ENCODE measurements around the gene LHX6.
A peak's percentile ranks its signal among the peaks of the same experiment; 100 is the strongest.

LHX6 gene

DNA sequence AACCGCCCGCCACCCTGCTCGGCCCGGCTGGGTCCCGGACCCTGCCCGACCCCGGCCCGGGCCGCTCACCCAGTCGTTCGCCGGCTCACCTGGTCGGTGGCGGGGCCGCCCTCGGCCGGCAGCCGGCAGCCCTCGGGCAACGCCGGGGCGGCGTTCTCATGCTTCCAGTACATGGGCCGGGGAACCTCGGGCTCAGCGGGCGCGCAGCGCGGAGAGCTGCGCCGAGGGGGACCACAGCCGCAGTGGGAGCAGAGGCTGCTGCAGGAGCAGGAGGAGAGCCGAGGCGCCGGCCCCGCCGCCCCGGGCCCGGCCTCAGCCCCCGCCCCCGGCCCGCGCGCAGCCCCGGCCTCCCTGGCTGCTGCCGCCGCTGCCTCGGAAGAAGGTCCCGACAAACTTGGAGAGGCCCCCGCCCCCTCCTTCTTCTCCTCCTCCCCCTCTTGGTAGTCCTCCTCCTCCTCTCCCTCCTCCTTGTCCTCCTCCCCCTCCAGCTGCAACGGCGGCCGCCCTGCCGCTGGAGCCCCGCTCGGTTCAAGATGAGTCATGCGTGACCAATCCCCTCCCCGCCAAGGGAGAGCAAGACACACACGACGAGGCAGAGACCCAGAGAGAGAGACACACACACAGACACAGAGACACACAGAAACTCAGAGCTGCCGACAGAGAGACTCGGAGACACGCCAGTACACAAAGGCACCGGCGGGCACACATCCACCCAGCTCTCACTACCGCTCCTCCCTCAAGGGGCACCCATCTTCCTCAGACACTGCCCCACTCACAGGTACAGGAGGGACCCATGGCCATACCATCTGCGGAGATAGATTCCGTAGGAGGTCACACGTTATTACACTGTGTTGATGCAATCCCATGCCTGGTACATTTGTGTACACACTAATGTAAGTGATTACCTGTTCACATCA is at the start of gene LHX6:
Gene LHX6, minus strand, starts transcription at position 390 of the 917 bp plus-strand sequence. Its CDS starts 217 bp downstream, at position 173.
- DNase-seq (ENCODE audit: low read depth, low spot score), result no peak

DNA sequence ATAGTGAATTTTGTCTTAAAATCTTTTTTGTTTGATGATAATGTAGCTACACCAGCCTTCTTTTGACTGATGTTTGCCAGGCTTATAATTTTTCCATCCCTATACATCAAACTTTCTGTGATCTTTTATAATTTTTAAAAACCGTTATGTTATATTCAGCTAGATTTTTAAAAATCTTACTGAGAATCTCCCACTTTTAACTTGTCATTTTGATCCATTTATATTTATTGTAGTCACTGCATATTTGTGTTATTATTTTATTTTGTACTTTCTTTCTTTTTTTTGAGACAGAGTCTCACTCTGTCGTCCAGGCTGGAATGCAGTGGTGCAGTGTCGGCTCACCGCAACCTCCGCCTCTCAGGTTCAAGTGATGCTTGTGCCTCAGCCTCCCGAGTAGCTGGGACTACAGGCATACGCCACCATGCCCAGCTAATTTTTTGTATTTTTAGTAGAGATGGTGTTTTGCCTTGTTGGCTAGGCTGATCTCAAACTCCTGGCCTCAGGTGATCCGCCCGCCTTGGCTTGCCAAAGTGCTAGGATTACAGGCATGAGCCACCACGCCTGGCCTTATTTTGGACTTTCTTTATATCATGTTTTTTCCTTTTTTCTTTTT is 48.6 kb upstream of the LHX6 start:
- DNase-seq (ENCODE audit: low read depth, low spot score), result no peak

DNA sequence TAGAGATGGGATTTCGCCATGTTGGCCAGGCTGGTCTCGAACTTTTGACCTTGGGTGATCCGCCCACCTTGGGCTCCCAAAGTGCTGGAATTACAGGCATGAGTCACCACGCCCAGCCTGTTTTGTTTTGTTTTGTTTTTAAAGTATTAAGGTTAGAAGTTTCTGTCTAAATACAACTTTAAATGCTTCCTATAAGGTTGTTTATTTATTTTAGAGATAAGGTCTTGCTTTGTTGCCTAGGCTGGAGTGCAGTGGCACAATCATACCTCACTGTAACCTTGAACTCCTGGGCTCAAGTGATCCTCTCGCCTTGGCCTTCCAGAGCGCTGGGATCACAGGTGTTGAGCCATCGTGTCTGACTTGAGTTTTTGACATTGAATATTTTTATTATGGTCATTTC is 47.3 kb upstream of the LHX6 start:
- no peak for DNase-seq (ENCODE audit: low read depth, low spot score)

DNA sequence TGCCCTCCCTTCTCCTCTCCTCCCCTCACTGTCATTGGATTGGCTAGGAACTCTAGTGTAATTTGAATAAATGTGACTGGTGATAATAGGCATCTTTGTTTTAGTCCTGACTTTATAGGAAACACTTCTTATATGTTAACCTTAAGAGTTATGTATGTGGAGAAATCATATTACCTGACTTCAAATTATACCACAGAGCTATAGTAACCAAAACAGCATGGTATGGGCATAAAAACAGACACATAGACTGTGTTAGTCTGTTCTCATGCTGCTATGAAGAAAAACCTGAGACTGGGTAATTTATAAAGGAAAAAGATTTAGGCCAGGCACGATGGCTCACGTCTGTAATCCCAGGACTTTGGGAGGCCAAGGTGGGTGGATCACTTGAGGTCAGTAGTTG is 45.3 kb upstream of the LHX6 start:
- no peak for DNase-seq (ENCODE audit: low read depth, low spot score)

DNA sequence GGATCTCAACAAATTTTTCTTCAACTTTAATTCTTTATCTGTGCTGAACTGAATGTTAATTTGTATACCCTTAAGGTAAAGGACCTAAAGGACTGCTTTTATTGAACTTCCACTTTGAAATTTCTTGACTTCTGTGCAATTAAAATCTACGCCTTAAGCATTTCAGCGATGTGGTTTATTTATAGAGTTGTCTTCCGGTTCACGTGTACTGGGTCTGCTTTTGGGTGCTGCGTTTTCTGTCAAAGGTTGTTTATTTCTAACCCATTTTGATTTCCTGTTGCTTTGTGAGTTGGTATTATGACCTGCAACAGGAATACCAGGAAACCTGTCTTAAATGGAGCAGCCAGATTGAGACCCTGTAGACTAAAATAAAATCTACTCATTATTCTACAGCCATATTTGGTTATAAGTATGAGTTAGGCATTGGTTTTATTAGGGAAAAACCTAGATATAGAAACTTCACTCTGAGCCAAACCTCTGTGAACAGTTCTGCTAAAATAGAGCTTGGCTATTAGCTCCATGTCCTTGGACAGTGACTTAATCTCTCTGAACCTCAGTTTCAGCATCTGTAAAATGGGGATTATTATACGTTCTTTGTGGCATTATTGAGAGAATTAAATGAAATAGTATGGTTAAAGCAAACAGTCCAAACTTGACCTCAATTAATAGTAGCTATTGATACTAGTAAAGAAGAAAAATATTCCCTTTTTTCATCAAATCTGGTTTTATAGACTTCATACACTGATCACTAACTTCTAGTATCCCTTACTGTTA is 39.5 kb upstream of the LHX6 start:
- no peak for DNase-seq (ENCODE audit: low read depth, low spot score)

DNA sequence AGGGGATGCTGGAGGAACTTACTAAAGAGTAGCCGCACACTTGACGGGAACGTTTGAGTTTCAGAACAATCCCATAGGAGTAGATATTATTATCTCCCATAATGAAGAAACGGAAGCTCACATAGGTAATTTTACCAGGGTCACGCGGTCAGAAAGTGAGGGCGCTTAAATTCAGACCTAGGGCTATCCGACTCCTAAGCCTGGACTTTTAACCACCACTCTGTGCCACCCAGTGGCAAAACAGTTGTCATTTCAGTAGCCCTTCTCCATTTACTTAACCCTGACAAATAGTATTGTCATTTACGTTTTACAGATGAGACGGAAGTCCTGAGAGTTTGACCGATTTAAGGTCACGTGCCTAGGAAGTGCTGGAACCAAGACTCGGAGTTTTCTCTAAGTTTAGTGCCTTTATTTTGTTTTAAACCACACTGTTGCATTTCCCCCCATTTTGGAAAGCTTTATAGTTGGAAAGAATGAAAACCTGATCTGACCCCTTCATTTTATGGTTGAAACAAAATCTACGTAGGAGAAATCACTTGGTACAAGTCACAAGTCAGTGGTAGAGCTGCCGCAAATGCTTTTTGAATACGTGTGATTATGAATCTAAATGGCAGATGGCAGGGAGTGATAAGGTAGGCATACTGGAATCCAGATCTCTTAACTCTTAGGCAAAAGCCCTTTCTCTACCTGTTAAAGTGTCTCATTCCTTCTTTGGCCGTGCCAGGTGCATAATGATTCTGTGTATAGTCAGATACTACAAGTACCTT is 36.6 kb upstream of the LHX6 start:
- DNase-seq (ENCODE audit: low read depth, low spot score), result no peak

DNA sequence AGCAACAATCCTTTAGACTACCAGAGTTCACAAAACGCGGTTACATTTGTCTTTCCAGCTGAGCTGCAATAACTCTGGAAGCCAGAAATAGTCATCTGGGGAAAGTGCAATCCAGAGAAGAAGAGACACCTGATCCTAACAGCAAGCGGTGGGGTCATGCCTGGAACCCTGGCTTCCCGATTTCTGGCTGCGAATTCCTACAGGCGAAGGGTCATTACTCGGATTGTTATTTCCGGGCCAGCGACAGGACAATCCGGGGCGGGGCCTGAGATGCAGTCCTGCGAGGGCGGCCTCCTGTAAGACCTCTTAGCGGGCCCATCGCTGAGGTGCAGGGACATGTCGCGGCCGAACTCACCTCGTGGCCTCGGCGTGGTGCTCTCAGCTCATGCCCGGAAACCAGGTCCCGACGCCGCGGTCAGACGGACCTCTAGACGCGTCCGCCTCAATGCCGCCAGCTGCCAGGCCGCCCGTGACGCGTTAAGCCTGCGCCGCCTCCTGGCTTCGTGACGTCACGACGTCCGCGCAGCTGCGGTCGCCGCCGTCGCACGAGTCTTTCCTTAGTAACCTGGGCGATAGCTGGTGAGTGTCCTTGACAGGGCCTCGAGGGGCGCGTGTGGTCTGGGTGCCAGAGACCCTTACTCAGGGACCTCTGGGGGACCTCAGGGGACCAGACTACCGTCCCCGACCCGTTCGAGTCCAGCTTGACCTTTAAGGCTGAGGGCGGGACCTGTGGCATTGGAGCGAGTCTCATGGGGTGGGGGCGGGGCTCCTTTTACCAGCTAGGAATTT is 35.8 kb upstream of the LHX6 start, which contains the start of the genes MRRF and RBM18:
Gene MRRF, plus strand, starts transcription at position 523 of the 789 bp plus-strand sequence. CDS start 6,010 bp downstream, outside the sequence.
Gene RBM18, minus strand, starts transcription at position 481 of the 789 bp plus-strand sequence. CDS start 3,348 bp downstream, outside the sequence.
- DNase-seq (ENCODE audit: low read depth, low spot score), result peak; percentile 72

DNA sequence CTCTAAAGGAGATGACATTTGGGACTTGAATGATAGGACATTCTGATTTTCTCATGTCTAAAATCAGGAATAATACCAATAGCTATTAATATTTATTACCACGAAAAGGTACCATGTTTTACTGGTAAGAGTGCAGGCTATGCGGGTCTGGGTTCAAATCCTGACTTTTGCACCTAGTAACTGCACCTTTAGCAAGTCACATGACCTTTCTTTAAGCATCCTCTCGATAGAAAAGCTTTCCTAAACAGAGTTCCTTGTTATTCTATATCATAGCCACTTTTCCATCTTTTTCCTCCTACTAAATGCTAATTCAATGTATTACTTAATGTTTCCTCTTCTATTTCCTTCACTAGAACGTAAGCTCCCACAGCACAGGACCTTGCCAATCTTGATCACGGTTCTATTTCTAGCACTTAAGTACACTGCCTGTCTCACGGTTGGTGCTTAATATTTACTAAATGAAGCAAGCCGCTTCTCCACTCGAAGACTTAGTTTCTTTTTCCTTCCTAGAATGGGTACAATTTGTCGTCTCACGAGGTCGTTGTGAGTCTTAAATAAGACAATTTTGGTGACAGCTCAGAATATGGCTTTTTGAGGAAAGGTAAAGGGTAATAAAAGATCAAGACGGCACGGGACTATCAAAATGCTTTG is 35.1 kb upstream of the LHX6 start:
- DNase-seq (ENCODE audit: low read depth, low spot score), result no peak

DNA sequence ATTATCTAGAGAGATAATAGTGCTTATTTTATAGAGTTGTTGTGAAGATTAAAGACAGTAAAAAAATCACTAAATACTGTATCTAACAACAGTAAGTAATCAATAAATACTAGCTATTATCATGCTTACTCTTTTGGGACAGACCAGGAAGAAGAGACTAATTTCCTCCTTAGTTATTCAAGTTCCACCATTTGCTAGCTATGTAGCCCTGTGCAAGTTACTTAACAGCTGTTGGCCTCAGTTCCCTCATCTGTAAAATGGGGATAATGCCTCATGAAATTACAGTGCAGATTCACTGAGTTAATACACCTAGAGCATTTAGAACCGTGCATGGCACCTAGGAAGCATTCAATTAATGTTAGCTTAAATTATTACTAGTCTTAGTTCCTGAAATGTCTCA is 33.3 kb upstream of the LHX6 start:
- no peak for DNase-seq (ENCODE audit: low read depth, low spot score)

DNA sequence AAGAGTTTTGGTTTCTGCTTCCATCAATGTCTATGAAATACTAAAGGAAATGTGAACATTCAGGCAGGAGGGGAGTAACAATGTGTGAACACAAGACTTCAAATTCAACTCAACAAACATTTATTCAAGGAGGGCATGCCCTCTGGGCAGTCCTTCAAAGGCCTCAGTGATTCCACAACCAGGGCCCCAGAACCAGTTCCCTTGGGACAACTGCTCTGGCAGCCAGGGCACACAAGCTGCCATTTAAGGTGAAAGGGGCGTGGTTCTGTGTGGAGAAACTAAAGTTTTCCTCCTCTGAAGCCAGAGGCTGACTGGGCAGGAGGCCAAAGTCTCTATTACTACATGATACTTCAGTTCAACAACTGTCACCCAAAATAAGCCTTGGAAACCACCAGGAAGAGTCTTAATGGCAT is 32.7 kb upstream of the LHX6 start:
- DNase-seq (ENCODE audit: low read depth, low spot score), result no peak

DNA sequence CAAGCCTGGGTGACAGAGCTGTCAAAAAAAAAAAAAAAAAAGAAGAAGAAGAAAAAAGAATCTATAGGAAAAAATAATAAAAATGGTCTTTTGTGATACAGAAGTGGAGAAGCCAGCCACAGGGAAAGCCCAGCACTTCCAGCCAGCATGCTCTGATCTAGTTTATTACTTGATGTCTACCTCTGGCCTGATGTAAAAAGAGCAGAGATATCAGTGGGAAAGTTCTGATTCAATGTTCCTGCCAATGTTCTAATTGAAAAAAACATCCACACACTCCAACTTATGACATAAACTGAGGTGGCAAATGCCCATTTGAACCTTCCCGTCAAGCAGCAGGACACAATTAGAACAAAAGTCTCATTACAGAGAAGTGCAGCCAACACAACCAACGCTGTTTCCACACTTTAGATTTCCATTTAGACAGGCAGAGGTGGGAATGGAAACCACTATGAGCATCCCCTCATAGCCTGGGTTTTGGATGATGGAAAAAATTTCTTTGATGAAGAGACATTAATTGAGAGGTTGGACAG is 30.2 kb upstream of the LHX6 start:
- no peak for DNase-seq (ENCODE audit: low read depth, low spot score)

DNA sequence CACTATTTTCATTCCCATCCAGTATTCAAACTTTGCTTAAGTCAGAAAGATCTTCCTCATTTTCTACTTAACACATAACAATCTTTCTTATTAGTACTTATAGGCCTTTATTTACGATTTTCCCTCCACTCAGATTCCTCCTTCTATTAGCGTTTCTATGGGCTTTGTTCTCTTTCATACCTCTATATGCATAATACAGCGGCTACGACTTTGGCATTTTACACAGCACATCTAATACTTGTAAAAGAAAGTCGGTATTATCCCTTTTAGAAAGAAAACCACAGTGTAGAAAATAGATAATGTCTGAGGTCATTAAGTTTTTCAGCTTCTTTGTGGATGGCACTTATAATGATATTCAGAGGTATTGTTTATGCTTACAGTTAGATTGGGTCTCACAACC is 27.4 kb upstream of the LHX6 start:
- no peak for DNase-seq (ENCODE audit: low read depth, low spot score)

DNA sequence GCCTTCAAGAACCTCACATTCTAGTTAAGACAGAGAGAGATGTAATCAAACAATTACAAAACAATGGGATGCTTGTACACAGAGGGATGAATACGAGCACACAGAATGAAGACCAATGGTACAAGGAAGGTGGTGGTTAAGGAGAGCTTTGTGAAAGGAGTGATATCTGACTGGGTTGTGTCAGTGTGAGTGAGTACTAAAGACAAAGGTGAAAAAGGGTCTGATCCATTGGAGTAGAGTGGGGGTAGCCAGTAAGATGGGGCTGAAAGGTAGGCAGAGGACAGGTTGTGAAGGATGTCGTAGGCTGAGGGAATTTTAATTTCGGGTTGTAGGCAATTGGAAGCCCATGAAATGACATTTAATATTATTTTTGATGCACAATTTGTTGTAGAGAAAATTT is 26.0 kb upstream of the LHX6 start:
- DNase-seq (ENCODE audit: low read depth, low spot score), result no peak

DNA sequence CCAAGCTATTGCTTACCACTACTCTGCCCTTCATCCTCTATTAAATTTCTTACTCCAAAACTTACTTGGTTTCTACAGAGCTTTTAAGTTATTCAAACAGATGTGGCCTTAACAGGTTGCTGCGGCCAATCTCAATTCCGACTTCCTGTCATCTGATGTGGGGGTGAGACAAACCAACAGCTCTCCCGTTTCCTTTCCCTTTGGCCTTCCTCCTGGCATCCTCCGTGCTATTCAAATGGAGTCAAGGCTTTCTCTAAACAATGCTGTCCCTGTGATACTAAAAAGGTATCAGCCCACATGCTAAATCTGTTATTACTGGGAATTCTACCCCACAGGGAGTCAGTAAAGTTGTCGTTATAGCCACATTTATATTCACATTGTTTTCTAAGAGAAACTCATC is 24.0 kb upstream of the LHX6 start:
- no peak for DNase-seq (ENCODE audit: low read depth, low spot score)

DNA sequence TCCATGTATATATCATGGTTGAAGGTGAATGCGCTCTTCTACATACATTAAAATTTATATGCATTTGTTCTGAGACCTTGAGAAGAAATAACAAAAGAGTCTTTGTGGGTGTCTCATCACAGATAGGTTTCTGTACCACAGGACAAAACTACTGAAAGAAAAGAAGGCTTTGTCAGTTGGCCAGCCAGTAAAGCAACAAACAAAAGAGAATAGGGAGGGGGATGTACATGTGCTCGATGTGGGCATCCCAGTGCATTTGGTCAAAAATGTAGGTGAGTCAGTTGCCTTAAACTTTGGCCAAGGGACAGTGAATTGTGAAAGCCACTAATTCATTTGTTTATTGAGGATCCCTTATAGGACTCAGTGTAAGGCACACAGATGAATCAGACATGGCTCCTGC is 22.6 kb upstream of the LHX6 start:
- no peak for DNase-seq (ENCODE audit: low read depth, low spot score)

DNA sequence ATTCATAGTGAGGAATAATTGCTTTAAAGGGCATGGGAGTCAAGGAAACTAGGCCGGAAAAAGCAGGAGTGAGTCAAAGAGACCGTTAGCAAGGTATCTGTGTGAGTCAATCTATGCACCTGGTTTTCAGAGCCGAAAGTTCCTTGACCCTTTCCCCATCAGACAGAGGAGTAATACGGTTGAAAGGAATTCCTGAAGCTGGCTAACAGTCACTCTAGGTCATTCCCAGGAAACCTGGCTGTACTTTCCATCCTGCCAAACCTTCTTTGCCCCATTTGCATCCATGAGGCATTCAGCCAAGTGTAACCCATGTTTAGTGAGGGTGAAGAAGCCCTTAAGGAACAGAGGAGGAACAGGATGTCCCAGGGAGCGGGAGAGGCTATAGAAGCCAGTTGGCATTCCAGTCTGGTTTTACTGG is 19.7 kb upstream of the LHX6 start:
- DNase-seq (ENCODE audit: low read depth, low spot score), result no peak

DNA sequence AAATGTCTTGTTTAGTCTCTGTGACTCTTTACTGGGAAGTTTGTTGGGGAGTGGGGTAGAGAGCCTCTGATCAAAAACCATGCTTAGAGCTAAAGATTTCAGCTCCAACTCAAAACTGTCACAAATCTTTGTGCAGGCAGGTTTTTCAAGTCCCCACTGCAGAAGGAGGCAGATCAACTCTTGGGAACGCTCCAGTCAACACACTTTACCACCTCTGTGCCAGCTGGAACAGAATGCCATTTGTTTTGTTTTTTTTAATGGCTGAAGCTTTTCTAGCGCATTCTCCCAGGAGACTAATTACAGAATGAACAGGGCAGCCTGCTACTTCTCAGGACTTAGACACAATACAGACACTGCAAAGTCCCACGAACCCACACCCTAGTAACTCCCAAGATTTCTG is 17.9 kb upstream of the LHX6 start:
- no peak for DNase-seq (ENCODE audit: low read depth, low spot score)

DNA sequence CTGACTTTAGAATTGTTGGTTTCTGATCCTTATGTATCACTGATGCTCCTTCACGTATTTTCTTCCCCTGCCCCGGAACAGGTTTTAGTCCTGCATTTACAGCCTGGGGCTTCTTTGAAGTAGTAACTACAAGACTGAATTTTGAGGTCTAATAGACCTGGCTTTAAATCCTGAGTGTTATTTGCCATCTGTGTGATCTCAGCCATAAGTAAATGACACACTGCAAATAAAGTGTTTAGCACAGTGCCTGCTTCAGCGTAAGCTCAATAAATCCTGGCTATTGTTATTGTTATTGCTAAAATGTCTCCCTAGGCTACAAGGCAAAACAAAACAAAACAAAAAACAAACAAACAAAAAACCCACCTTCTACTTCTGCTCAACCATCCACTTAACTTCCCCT is 15.6 kb upstream of the LHX6 start:
- no peak for DNase-seq (ENCODE audit: low read depth, low spot score)

DNA sequence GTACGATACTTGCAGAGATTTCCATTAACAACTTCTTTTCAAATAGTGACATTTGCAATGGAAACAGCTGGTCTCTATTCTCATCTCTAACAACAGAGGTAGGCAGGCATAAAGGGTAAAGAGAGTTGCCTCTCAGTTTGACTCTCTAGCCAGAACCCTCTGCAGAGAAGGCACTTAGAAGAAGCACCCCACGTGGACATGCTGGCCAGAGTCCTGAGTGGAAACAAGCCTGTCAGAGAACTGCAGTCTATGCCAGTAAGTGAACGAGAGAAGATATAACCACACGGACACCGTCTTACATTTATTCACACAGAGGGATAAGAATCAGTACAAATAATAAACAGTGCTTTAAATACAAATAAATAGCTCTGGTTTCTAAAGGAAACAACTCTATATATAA is 11.0 kb upstream of the LHX6 start:
- no peak for DNase-seq (ENCODE audit: low read depth, low spot score)

DNA sequence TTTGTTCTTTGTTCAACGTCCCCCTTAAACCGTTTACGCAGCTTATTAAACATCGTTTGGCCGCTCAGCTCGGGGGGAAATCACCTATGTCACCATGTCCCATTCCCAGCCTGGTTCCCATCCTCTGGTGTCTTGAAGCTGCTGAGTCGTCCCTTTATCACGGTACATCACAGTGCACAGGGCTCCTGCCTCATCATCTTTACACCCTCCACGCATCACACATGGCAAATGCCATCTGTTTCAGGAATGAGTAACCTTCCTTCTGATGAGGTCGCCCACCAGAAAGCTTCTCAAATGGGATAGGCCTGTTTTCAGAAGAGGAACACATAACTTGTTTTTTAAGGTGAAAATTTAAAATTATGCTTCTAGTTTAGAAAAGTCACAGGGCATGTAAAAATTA is 7.9 kb upstream of the LHX6 start:
- no peak for DNase-seq (ENCODE audit: low read depth, low spot score)
